NCI-H446 (cell line): ENCODE results near the gene ASTN1.

Source experiments
- DNase-seq, 2 experiments: peaks; one replicate each; lab custom pipeline; 2025; lab: John Stamatoyannopoulos, UW

The ASTN1 gene

DNA sequence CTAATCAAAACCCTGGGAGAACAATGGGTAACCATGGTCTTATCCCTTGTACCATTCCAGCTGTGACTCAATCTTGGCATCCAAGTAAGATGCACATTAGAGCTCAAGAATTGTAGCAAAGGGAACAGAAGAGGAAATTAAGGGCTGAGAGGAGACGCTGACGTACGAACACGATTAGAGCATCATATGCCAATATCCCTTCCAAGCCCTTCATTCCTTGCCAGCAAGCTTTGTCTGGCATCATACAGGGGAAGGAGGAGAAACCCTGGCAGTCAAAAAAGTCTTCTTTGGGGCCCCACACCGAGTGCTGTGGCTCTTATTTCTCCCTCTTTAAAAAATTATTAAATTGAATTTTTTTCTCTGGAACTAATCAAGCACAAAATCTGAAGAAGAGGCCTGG is 120.9 kb downstream of the ASTN1 start:
- no peak for DNase-seq

DNA sequence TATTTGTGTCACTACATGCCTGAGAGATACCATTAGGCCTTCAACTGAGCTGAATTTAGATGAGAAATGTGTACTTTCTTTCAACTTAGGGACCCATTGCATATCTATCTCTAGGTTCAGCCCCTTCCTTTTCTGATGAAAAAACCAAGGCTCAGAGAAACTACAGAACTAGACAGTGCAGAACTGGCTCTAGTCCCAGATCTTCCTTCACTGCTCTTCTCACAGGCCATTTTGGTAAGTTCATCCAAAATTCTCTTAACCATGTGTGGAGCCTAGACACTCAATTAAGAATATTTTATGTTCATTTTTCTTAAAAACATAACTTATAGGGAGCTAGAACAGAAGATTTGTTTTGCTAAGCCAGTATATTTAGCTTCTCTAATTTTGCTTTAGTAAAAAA is 128.9 kb downstream of the ASTN1 start:
- no peak for DNase-seq

DNA sequence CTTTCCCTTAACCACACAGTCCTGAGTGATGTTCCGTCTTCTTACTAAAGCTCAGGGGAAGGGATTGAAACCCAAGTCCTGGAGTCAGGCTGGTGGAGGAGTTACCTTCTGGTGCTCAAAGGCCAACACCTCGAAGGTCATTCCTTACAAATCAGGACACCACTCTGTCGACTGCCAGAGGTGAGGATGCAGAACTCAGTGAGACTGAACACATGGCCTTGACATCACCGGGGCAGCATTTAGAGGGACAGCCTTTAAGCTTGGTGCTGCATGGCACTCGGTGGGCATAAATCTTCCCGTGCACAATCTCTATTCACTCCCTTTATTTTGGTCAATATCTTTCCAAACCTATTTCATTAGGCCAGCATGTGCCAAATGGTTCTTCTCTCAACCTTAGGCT is 130.9 kb downstream of the ASTN1 start:
- DNase-seq: no peak

DNA sequence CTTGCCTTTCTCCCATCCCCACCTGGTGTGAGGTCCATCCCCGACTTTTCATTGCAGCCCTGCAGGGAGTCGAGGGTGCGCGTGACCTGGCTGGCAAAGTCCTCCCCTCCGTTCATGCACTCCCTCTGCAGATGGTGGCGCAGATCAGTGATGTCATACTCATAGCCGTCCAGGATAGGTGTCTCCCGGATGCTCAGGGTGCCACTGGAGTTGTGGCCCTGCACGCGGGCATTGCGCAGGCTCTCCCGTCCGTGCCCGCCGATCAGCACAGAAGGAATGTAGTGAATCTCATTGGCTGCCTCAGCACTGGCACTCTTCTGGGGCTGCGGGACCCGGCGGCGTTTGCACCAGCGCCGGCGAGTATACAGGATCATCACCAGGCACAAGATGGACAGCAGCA is 132.1 kb downstream of the ASTN1 start:
- DNase-seq: peak in 1 of 2 experiments; percentile 32

DNA sequence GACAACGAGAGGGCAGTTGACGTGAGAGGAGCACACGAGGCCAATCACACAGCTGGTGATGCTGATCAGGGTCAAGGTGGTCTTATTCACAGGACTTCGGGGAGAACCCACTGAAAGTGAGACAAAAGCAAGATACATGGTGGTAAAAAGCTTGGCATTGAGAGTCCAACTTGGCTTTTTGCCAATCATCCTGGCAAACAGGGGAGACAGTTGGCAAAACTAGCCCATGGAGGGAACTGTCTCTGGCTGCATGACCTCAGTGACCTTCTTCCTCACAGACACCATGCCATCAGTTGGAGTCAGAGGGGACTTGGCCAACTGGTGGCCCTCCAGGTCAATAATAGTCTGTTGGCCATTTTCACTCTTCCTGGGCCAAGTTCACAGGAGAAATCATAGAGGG is 139.9 kb downstream of the ASTN1 start:
- DNase-seq: peak in 1 of 2 experiments; percentile 5

DNA sequence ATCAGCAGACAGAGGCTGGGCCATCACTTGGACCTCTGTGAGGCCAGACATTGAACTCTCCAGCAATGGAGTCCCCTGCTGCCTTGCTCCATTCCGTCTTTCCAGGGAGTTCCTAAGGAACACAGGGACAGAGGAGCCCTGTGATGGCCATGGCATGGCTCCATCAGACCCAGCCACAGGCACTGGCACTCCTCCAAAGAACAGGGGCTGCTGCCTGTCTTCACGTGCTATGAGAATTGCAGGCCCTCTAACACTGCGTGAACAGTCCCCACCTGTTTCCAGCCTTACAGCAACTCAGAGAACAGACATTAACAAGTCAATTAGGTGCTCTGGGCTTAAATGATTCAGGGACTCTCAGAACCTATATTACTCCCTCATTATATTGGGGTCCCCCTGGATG is 140.8 kb downstream of the ASTN1 start:
- DNase-seq: no peak

DNA sequence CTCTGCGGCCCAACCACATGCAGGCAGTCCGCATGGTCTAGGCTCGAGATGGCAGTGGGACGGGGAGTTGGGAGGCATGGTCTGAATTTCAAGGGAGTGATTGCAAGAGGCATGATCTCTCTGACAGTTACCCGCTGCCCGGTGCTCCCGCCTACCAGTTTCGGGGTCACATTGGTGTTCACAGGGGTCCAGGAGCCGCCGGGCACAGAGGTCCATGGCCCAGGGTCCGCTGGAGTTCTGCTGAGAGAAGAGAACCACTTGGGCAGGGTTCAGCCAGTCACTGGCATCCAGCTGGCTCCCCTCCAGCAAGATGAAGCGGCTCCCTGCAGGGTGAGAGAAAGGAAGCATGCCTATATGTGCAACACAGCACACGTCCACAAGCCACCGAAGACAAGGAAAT is 141.3 kb downstream of the ASTN1 start:
- DNase-seq: peak in 1 of 2 experiments; percentile 24

DNA sequence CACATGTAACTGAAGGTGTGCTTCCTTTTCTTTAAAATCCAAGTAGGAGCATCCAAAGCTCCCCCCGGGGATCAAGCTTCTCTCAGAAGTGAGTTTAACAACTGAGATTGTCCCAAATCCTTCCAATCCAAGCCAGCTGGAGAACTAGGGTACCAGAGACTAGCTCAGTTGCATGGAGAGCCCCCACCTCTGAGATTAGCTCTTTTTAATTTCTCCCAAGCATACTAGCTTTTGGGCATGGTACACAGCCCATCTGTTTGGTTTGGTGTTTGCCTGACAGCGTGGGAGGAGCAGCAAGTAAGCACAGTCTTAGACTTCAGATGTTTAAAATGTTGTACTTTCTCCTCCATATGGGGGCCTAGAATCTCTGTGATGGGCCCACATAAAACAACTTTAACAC is 142.8 kb downstream of the ASTN1 start:
- no peak for DNase-seq

DNA sequence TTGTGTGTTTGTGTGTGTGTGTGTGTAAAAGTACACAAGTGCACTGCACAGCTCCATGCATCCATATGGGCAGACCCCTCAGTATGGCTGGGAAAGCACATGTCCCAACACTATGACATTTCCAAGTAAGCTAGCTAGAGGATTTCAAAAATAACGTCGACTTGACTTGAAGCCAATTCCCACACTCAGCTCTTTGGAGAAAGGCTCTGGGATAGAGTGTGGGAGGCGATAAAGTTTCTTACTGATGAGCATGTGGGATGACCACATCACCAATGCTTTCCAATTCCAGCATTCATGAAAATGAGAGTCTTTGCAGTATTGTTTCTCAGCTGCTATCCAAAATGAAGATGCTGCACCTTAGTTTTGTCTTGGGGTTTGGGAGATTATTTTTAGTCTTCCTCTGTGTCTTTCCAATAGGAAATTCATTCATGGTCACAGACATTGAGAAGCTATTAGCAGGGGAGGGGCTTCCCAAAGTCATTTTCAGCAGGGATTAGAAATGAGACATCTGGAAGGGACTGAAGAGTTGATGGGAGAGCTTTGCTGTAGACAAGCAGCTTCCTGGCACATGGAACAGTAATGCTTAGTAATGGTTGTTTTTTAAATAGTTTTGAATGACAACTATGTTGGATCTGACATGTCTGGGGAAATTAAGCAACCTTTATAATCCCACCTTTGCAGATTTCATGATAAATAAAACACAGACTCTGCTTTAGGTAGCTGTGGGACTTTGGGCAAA is 143.5 kb downstream of the ASTN1 start:
- no peak for DNase-seq

DNA sequence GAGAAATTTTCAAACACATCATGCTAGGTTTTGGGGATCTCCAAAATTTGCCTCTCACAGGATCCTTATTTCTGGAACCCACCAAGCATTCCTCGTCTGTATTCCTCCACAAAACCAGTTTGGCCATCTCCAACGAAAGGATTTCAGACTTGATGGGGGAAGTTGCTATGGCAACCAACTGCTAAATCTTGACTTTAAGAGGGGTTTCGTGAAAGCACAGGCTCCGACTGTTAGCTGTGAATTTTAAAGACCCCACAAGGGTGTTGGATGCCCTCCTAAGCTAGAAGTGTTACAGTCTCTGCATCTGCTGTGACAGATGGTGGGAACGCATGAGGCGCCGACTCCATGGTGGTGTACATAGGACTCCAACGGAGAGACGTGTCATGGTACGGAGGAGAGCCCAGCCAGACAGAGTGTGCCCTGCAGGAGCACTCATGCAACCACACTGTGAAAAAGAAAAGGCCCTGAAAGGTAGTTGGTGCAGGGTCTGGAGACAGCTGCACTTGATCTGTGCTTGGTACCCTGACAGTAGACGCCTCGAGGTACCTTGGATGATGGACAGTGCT is 147.1 kb downstream of the ASTN1 start:
- DNase-seq: no peak

DNA sequence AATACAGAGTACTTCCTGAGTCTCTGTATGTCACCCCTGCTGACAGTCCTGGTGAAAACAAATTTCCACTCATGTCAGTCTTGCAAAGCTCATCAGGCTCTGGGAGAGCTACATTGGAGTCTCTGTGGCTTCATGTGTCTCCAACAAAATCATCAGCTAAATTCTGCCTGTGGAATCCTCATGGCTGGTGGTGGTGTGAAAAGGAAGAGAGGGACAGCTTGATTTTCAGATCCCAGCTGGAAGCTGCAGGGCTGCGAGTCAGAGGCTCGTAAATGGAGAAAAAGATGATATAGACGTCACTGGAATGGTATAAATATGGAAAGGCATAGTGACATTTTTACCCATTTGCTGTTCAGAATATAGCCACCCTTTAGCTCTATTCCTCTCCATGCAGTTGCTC is 150.2 kb downstream of the ASTN1 start:
- no peak for DNase-seq

DNA sequence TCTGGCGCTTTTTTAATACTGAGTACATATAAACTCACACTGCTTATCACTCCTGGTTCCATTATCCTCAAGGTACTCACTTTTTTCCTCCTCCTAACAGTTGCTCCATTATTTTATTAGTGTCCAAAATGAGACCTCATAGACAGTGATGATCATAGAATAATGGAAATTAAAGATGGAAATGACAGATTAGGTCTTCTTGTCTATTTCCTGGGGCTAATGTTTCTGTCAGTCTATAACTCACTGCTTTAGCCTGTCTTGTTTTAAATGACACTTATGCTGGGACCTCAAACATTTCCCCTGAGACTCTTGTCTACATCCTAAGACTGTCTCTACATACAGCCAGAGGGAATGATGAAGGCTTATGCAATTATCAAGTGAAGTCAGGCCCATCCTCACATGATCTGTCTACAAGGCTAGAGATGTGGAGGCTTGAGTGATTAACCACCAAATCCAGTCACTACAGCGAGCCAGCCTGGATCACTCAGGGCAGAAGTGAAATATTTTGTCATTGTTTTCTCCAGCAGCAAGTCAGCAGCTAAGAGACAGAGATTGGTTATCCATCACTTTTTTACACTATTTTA is 152.1 kb downstream of the ASTN1 start:
- no peak for DNase-seq

DNA sequence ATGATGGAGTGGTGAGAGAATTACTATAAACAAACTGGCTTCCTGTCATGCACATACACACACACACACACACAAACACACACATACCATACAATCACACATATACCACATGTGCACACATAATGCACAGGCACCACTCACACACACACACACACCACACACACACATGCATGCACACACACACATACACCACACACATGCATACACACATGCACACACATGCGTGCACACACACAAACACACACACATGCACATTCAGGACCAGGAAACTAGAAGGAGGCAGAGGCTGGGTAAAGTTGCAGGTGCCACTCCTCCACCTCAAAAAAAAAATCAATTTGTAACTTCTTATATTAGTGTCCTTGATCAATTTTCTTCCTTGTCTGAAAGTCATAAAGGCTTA is 153.0 kb downstream of the ASTN1 start:
- no peak for DNase-seq

DNA sequence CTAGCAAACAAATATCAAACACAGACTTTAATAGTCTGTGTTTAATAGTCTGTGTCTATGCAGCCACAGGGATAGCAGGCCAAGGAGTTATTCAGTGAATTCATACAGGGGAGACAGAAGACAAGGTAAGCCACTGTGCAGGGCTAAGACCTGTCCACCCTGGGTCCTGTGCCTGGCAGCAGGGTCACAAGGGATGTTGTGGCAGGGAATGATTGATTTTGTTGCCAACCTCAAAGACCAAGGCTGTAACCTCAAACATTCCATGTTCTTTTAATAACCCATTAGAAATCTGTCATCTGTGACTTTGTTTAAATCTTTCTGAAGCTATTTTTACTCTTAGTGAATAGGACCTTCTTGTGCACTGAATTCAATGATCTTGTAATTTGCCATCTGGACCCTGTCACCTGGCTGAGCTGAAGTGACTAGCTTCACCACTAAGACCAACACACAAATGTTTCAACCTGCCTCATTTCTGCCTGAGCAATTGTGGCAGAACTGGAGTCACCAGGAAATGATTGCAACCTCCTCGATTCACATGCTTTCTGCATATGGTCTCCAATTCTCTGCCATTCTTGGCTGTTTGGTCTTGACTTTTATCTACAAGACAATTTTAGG is 154.2 kb downstream of the ASTN1 start:
- DNase-seq: no peak

DNA sequence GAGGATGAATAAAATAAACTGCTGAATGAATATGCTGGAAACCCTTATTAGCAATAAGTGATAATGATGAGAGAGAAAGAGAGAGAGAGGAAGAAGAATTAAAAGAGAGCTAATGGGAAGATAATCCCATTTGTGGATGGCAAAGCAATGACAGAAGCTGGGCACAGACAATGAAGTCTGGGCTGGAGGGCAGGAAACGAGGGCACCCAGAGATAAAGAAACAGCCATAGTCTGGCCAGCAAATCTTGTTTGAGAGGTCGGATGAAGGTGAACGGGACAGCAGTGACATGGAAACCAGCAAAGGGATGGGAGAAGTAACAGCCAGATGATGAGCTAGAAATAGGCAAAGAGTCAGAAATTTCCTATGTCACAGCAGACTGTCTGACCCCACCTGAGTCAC is 155.9 kb downstream of the ASTN1 start:
- no peak for DNase-seq

DNA sequence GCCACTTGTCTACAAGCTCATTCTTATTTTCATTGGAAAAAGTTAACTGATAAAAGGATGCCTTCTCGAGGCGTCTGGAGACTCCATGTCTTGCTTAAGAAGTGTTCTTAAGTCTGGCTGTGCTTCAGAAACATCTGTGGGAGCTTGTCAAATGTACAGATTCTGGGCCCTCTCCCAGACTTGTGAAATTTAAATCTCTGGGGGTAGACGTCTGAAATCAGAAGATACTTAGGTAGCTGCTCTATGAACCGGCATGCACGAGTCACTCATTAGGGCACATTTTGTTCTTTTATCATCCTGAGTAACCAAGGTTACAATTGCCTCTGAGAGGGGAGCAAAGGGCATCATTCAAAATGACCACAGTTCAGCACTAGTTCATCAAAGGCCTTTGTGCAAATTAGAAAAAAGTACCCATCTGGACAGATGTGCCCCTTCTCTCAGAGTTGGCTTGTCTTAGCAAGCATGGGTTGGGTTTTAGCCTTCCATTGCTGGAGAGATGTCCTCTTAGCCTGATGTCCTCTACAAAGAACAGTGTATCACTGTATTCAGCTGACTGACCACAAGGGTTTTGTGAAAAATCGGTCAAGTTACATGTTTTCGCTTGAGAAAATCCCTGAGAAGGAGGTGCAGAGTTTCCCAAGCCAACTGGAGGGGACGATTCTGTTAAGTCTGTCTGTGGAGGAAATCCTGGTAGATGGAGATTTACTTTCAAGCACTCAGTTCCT is 156.9 kb downstream of the ASTN1 start:
- DNase-seq: no peak

DNA sequence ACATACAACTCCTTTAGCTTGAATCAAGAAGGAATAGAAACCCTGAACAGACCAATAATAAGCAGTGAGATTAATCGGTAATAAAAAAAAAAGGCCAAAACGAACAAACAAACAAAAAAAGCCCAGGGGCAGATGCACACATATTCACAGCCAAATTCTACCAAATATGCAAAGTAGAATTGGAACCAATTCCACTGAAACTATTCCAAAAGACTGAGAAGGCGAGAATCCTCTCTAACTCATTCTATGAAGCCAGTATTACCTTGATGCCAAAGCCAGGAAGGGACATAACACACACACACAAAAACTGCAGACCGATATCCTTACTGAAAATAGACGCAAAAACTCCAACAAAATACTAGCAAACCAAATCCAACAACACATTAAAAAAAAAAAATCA is 161.6 kb downstream of the ASTN1 start:
- no peak for DNase-seq

DNA sequence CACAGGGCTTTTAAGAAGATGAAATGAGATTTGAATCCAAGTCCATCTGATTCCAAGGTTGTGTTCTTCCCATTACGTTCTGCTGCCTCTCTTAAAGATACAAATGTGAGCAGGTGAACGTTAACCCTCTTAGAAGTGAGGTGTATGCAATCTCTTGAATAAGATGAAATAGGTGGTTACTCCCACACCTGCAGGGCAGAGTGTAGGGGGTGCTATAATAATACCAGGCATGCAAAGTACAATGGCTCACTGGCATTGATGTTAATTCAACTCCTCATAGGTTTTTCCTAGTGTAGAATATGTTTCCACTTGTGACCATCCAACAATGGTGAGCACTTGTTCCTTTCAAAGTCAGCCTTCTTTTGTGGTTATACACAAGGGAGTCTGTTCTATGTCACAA is 163.0 kb downstream of the ASTN1 start:
- DNase-seq: no peak

DNA sequence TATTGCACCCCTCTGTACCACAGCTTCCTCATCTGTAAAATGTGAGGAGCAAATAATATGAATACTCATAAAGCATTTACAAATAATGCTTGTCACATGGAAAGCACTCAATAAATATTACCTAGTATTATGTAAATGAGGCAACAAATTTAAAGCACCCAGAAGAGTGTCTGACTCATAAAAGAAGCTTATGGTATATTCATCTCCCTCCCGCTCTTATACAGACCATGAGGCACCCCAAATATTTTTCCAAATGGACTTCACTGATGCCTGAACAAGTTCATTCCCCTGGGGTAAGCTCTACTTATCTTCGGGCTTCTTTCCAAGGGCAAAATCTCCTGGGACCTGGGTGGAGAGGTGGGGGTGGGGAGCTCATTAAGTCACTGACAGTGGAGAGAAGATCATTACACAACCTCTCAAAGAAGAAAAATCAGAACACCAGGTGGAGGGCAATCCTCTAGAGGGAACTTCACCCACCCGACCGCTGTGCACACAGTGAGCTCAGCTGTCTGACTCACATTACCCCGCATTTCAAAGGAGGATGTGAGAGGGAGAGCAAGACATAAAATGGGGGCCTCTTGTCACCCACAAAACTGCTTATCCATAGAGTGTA is 166.2 kb downstream of the ASTN1 start:
- no peak for DNase-seq

DNA sequence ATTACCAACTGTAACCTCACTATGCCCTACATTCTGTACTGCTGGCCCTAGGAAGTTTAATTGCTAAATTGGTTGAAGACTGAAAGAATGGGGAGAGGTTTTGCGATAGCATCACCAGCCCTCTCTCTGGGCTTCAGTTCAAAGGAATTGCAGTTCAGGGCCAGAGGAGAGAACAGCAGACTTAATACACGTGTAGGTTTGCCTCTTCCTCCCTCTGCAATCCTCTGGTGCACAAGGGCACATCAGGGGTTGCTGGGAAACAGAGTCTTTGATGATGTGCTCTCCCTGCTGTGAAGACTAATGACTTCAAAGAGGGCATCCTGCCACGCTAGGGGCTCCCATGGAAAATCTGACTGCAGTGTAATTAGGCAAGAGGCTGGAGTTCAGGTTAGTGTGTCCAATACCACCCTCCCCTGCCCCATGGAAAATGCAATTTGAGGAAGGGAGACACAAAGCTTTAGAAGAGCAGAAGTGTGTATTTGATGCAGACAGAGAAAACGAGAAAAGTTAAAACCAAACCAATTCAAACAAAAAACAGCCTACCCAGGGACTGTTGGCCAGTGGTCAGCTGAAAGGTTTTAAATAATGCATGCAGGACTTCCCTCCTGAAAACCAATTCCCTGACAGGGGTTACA is 167.9 kb downstream of the ASTN1 start:
- DNase-seq: no peak

DNA sequence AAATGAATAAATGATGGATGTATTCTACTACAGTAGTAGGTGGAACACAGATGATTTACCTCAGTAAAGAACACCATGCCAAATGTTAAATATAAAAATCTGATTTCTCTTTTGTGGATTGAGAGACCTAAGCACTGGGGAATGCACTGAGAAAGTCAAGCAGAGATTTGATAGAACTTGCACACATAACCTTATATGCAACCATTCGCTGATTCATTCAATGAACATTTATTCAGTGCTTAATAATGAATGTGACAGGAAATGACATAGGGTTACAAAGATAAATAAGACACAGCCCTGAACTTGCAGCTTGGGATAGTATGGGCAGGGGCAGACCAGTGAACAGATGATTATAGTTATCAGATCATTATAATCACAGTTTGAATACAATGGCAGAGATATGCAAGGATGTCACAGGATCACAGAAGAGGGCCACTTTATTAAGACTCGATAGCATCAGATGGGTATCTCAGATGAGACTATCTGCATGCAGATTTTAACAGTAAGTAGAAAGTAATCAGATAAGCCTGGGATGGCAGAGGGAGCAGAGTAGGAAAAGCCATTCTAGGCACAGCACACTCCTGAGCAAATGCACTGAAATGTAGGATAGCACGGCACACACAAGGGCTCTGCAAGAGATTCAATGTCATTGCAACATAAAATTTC is 169.4 kb downstream of the ASTN1 start:
- no peak for DNase-seq
